HG02642 (cell line): Measurements from ENCODE around the gene ANKRD63.

Experiments
- ATAC-seq: cut with Tn5 transposase; IDR thresholded peaks from one replicate; pipeline ENCODE4 v1.9.1; 2021; ENCODE audit warnings: mild to moderate bottlenecking; ENCODE audit not compliant: unreplicated experiment, poor library complexity

ANKRD63 gene

GRCh38 chr15:40282869-40283614, at the start of gene ANKRD63:
Gene ANKRD63, minus strand, starts transcription at chr15:40283064. Its CDS starts 478 bp downstream, at chr15:40282586.
- peak; percentile 35 for ATAC-seq

GRCh38 chr15:40332113-40332781, 49.4 kb upstream of the ANKRD63 start:
- no peak for ATAC-seq

- no peak for ATAC-seq
Measured at GRCh38 chr15:40331637-40332036, 48.8 kb upstream of the ANKRD63 start.

- no peak for ATAC-seq
Measured at GRCh38 chr15:40331026-40331425, 48.2 kb upstream of the ANKRD63 start.

GRCh38 chr15:40330368-40330836, 47.5 kb upstream of the ANKRD63 start:
- ATAC-seq, result no peak

- ATAC-seq, result no peak
Measured at GRCh38 chr15:40329804-40330203, 46.9 kb upstream of the ANKRD63 start.

GRCh38 chr15:40328751-40329150, 45.9 kb upstream of the ANKRD63 start:
- no peak for ATAC-seq

- ATAC-seq, result no peak
Measured at GRCh38 chr15:40328176-40328575, 45.3 kb upstream of the ANKRD63 start.

- ATAC-seq, result no peak
Measured at GRCh38 chr15:40327457-40327856, 44.6 kb upstream of the ANKRD63 start.

GRCh38 chr15:40325700-40326099, 42.8 kb upstream of the ANKRD63 start:
- ATAC-seq, result no peak

- ATAC-seq, result no peak
Measured at GRCh38 chr15:40325188-40325587, 42.3 kb upstream of the ANKRD63 start.

- ATAC-seq, result peak; percentile 16
Measured at GRCh38 chr15:40323953-40324937, 41.4 kb upstream of the ANKRD63 start.

- peak; percentile 89 for ATAC-seq
Measured at GRCh38 chr15:40323239-40323952, 40.5 kb upstream of the ANKRD63 start, which contains the start of gene INAFM2. Gene INAFM2, plus strand, starts transcription at chr15:40323692. Its CDS starts 364 bp downstream, at chr15:40324056.

GRCh38 chr15:40322531-40323238, 39.8 kb upstream of the ANKRD63 start:
- no peak for ATAC-seq

- ATAC-seq, result no peak
Measured at GRCh38 chr15:40320931-40321371, 38.1 kb upstream of the ANKRD63 start.

GRCh38 chr15:40320409-40320808, 37.5 kb upstream of the ANKRD63 start:
- no peak for ATAC-seq

GRCh38 chr15:40317580-40317979, 34.7 kb upstream of the ANKRD63 start:
- no peak for ATAC-seq

- ATAC-seq, result no peak
Measured at GRCh38 chr15:40316931-40317330, 34.1 kb upstream of the ANKRD63 start.

GRCh38 chr15:40314723-40315276, 31.9 kb upstream of the ANKRD63 start:
- ATAC-seq, result no peak
